Erythroblast (primary cell): ENCODE results near the gene FOCAD.

Experiments
- GATA1 ChIP-seq: IDR thresholded peaks from 2 replicates; pipeline ENCODE4 v1.6.1; 2011; ENCODE audit warnings: low read depth, mild to moderate bottlenecking, control low read depth, low read length, moderate library complexity
- POLR2A ChIP-seq: IDR thresholded peaks from 2 replicates; pipeline ENCODE4 v1.6.1; 2011; ENCODE audit warnings: mild to moderate bottlenecking, low read length

- TF ChIP-seq POLR2A (no peak), GATA1 (no peak)
Observed at GRCh38 chr9:20848490-20848889, 164.4 kb downstream of the FOCAD start.
